Measurements from ENCODE around the gene BCL2L1. TPM values are rescaled to one million over a fixed set of nuclear protein-coding genes. Genes with fewer than 3 reads are reported as not detected.

The BCL2L1 gene
- total and polyA plus RNA-seq, 9 donors = 27.5 to 48.2 (median 40.1) TPM

DNA sequence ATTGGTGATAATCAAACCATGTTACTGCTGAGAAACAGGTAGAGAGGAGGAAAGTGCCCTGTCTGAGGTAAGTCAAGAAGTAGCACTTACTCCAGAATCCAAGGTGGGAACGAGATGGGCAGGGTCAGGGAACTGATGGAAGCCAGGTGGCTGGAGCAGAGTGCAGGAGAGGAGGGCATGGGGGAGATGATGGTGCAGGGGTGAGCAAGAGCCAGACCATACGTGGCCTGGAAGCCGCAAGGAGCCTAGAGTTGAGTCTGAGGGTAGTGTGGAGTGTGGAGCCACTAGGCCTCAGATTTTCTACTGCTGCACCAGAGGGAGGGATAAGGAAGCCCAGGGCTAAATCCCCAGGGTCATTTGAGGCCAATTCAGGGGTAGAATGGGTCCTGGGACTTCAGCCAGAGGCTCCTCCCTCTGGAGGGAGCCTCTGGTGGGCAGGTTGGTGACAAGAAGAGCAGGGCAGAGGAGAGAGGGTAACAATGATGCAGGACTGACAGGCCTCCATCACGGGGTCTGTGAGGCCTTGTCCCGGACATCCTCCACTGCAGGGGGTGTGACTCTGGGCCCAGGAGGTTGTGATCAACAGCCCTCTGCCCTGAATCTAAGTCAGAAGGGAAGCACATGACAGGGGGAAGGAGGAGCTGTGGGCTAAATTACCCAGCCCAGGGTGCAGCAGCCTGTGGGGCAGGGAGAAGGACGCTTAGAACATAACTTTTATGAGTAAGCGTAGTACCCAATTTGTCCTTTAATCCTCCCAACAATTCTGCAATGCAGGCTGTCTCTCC is 56.2 kb downstream of the BCL2L1 start:
- DNase-seq = peak; percentile 63
- H3K27me3 ChIP-seq (ENCODE audit: control insufficient read depth, insufficient read depth, low read length) = no peaks in the 10 kb centered on the region
- H3K27ac ChIP-seq (ENCODE audit: low read length) = peak overlapping the region; percentile 9

DNA sequence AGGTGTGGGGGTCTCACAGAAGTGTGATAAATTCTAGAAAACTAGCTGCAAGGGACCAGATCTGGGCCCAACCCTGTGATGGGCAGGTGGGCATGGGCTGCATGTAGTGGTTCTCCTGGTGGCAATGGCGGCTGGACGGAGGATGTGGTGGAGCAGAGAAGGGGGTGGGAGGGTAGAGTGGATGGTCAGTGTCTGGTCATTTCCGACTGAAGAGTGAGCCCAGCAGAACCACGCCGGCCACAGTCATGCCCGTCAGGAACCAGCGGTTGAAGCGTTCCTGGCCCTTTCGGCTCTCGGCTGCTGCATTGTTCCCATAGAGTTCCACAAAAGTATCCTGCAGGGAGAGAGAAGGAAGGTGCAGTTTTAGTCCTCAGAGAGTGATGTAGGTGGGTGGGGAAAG is 56.9 kb downstream of the BCL2L1 start:
- H3K4me1 ChIP-seq (ENCODE audit: control insufficient read depth, insufficient read depth, low read length) = peaks cover 33% of the 10 kb centered on the region
- H3K36me3 ChIP-seq (ENCODE audit: control insufficient read depth, insufficient read depth, low read length) = peaks cover 38% of the 10 kb centered on the region
- H3K9me3 ChIP-seq (replicated peaks; ENCODE audit: control insufficient read depth, low read depth, low read length) = no peaks in the 10 kb centered on the region
- no peaks in the 10 kb centered on the region for H3K27me3 ChIP-seq (ENCODE audit: control insufficient read depth, insufficient read depth, low read length)
- H3K4me3 ChIP-seq (ENCODE audit: low read length) = no peak overlapping the region
- H3K27ac ChIP-seq (ENCODE audit: low read length) = no peak overlapping the region
- 95% methylated on average over 10 of the region's 10 CpGs for WGBS (ENCODE audit: insufficient coverage)
- DNase-seq = no peak

More for the DNA sequence above, 56.2 kb downstream of the BCL2L1 start:
- Histone ChIP-seq H3K36me3 (ENCODE audit: control insufficient read depth, insufficient read depth, low read length) (peaks cover 38% of the 10 kb centered on the region), H3K4me3 (ENCODE audit: low read length) (no peak overlapping the region), H3K9me3 (replicated peaks; ENCODE audit: control insufficient read depth, low read depth, low read length) (no peaks in the 10 kb centered on the region), H3K4me1 (ENCODE audit: control insufficient read depth, insufficient read depth, low read length) (peaks cover 37% of the 10 kb centered on the region)
- WGBS (ENCODE audit: insufficient coverage) = 61% methylated on average over 5 of the region's 7 CpGs

DNA sequence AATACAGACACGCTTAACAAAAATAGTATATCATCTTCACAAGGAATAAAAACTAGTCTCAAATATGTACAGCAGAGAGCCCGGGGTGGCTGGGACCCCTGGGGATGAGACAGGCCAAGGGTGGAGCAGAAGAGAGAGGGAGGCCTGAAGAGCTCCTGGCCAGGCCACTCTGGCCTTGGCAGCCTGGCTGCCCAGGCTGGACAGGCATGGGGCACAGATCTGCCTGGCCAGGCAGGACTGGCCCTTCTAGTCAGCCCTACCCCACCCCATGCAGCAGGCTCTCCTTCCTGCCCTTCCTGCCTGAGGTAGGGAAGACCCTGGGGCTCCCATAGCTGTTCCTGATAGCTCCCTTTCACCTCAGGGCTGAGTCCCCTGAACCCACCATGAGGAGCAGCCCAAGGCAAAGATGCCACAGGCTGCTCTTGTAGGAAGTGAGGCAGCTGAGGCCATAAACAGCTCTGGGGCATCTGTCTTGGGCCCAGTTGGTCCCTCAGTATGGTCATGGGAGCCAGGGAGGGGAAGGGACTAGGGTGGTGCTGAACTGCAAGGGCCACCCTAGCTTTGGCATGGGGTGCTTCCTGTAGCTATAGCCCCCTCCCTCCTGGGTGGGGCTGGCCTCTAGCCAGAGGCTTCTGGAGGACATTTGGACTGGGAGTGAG is 57.8 kb downstream of the BCL2L1 start:
- Histone ChIP-seq H3K36me3 (ENCODE audit: control insufficient read depth, insufficient read depth, low read length) (peaks cover 38% of the 10 kb centered on the region), H3K4me3 (ENCODE audit: low read length) (no peak overlapping the region), H3K27me3 (ENCODE audit: control insufficient read depth, insufficient read depth, low read length) (no peaks in the 10 kb centered on the region), H3K9me3 (replicated peaks; ENCODE audit: control insufficient read depth, low read depth, low read length) (no peaks in the 10 kb centered on the region), H3K4me1 (ENCODE audit: control insufficient read depth, insufficient read depth, low read length) (peaks cover 24% of the 10 kb centered on the region), H3K27ac (ENCODE audit: low read length) (no peak overlapping the region)
- WGBS (ENCODE audit: insufficient coverage) = 20% methylated on average over 1 of the region's 2 CpGs
- no peak for DNase-seq

DNA sequence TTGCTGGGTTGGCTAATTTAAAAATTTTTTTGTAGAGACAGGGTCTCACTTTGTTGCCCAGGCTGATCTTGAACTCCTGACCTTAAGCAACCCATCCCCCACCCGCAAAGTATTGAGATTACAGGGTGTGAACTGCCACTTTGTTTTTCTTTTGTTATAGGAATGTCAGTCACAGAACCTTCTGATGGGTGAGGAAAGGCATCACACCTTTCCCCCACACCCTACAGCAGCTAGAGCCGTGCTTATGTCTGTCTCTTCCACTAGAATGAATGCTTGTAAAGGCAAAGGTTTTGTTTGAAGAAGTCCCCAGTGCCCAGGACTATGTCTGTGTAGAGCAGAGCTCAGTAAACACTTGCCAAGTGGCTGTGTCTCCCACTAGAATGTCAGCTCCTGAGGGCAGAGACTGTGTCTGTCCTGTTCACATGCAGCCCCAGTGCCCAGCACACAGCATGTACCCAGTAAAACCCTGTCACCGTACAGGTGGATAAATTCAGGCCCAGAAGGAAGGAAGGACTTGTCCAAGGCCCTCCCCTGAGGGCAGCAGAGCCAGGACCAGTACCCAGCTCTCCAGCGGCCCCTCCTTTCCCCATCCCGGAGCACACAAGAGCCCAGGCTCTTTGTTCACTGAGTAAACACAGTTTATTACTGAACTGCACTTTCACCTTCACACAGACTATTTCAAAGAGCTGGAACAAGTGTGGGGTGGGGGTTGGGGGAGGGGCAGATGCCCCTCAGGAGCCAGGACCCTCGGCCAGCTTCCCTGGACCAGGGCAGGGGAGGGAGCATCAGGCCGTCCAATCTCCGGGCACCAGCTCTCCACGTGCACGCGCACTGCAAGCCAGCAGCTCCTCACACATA is 58.6 kb downstream of the BCL2L1 start:
- peaks cover 24% of the 10 kb centered on the region for H3K4me1 ChIP-seq (ENCODE audit: control insufficient read depth, insufficient read depth, low read length)
- peaks cover 38% of the 10 kb centered on the region for H3K36me3 ChIP-seq (ENCODE audit: control insufficient read depth, insufficient read depth, low read length)
- no peaks in the 10 kb centered on the region for H3K27me3 ChIP-seq (ENCODE audit: control insufficient read depth, insufficient read depth, low read length)
- no peak overlapping the region for H3K4me3 ChIP-seq (ENCODE audit: low read length)
- DNase-seq = no peak
- H3K9me3 ChIP-seq (replicated peaks; ENCODE audit: control insufficient read depth, low read depth, low read length) = no peaks in the 10 kb centered on the region
- 13% methylated on average over 1 of the region's 11 CpGs for WGBS (ENCODE audit: insufficient coverage)
- H3K27ac ChIP-seq (ENCODE audit: low read length) = no peak overlapping the region

DNA sequence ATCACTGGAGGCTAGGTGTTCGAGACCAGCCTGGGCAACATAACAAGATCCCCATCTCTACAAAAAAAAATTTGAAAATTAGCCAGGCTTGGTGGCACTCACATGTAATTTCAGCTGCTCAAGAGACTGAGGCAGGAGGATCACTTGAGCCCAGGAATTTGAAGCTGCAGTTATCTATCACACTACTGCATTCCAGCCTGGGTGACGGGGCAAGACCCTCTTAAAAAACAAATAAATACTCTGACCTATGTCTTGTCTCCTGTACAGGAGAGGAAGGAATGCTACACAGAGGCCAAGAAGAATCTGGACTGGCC is 59.2 kb downstream of the BCL2L1 start:
- no CpG with 5 or more reads among the region's 2 CpGs for WGBS (ENCODE audit: insufficient coverage)
- no peaks in the 10 kb centered on the region for H3K9me3 ChIP-seq (replicated peaks; ENCODE audit: control insufficient read depth, low read depth, low read length)
- no peak overlapping the region for H3K27ac ChIP-seq (ENCODE audit: low read length)
- peaks cover 38% of the 10 kb centered on the region for H3K36me3 ChIP-seq (ENCODE audit: control insufficient read depth, insufficient read depth, low read length)
- no peaks in the 10 kb centered on the region for H3K27me3 ChIP-seq (ENCODE audit: control insufficient read depth, insufficient read depth, low read length)
- H3K4me1 ChIP-seq (ENCODE audit: control insufficient read depth, insufficient read depth, low read length) = peaks cover 24% of the 10 kb centered on the region
- DNase-seq = no peak
- no peak overlapping the region for H3K4me3 ChIP-seq (ENCODE audit: low read length)

GRCh38 chr20:31662372-31662854 is 60.3 kb downstream of the BCL2L1 start:
- DNase-seq = no peak

DNA sequence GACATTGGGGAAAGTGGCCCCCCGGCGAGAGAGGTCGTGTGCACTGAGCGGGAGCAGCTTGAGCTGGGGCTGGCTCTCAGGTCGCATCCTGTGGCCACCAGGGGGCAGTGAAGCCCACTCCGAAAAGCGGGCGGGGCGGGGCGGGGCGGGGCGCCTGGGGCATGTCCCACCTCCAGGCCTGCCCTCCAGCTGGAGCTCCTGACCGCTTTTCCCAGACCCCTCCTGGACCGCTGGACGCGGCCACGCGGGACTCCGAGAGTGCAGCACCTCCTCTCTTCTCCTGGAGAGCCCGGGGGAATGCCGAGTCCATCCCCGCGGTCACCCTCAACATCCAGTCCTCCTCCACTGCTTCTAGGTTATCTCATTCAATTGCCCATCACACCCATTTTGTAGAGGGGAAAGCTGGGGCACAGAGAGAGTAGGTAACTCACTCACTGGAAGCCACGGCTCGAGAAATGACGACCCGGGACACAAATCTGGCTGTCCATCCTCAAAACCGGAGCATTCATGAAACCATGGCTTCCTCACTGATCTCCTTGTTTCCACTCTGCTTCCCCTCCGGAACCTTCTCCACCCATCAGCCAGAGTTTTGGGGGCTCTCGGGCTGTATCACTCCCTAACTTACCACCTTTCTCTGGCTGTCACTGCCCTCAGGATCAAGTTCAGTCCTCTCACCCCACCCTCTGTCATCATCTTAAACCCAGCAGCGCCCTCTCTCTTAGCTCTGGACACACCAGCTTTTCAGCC is 60.9 kb downstream of the BCL2L1 start:
- Histone ChIP-seq H3K36me3 (ENCODE audit: control insufficient read depth, insufficient read depth, low read length) (peaks cover 32% of the 10 kb centered on the region), H3K9me3 (replicated peaks; ENCODE audit: control insufficient read depth, low read depth, low read length) (no peaks in the 10 kb centered on the region), H3K4me1 (ENCODE audit: control insufficient read depth, insufficient read depth, low read length) (peaks cover 21% of the 10 kb centered on the region), H3K27ac (ENCODE audit: low read length) (peak overlapping the region; percentile 51), H3K4me3 (ENCODE audit: low read length) (peak overlapping the region; percentile 39), H3K27me3 (ENCODE audit: control insufficient read depth, insufficient read depth, low read length) (no peaks in the 10 kb centered on the region)
- peak; percentile 90 for DNase-seq
- 8% methylated on average over 20 of the region's 31 CpGs for WGBS (ENCODE audit: insufficient coverage)

More at GRCh38 chr20:31662372-31662854, 60.3 kb downstream of the BCL2L1 start:
- no peaks in the 10 kb centered on the region for H3K9me3 ChIP-seq (replicated peaks; ENCODE audit: control insufficient read depth, low read depth, low read length)
- no peak overlapping the region for H3K27ac ChIP-seq (ENCODE audit: low read length)
- H3K4me1 ChIP-seq (ENCODE audit: control insufficient read depth, insufficient read depth, low read length) = peaks cover 21% of the 10 kb centered on the region
- no peaks in the 10 kb centered on the region for H3K27me3 ChIP-seq (ENCODE audit: control insufficient read depth, insufficient read depth, low read length)
- WGBS (ENCODE audit: insufficient coverage) = 59% methylated on average over 6 of the region's 6 CpGs
- H3K4me3 ChIP-seq (ENCODE audit: low read length) = no peak overlapping the region
- H3K36me3 ChIP-seq (ENCODE audit: control insufficient read depth, insufficient read depth, low read length) = peaks cover 35% of the 10 kb centered on the region

- DNase-seq = no peak
- no peaks in the 10 kb centered on the region for H3K27me3 ChIP-seq (ENCODE audit: control insufficient read depth, insufficient read depth, low read length)
- H3K36me3 ChIP-seq (ENCODE audit: control insufficient read depth, insufficient read depth, low read length) = no peaks in the 10 kb centered on the region
- H3K27ac ChIP-seq (ENCODE audit: low read length) = no peak overlapping the region
- no peaks in the 10 kb centered on the region for H3K9me3 ChIP-seq (replicated peaks; ENCODE audit: control insufficient read depth, low read depth, low read length)
- no peak overlapping the region for H3K4me3 ChIP-seq (ENCODE audit: low read length)
- peaks cover 4% of the 10 kb centered on the region for H3K4me1 ChIP-seq (ENCODE audit: control insufficient read depth, insufficient read depth, low read length)
- whole genome bisulfite sequencing (ENCODE audit: insufficient coverage) = 62% methylated on average over 4 of the region's 5 CpGs
Observed at GRCh38 chr20:31654534-31654933, 68.1 kb downstream of the BCL2L1 start.

- DNase-seq = no peak
- H3K36me3 ChIP-seq (ENCODE audit: control insufficient read depth, insufficient read depth, low read length) = no peaks in the 10 kb centered on the region
- no peak overlapping the region for H3K4me3 ChIP-seq (ENCODE audit: low read length)
- H3K27ac ChIP-seq (ENCODE audit: low read length) = no peak overlapping the region
- H3K27me3 ChIP-seq (ENCODE audit: control insufficient read depth, insufficient read depth, low read length) = no peaks in the 10 kb centered on the region
- peaks cover 4% of the 10 kb centered on the region for H3K4me1 ChIP-seq (ENCODE audit: control insufficient read depth, insufficient read depth, low read length)
- H3K9me3 ChIP-seq (replicated peaks; ENCODE audit: control insufficient read depth, low read depth, low read length) = no peaks in the 10 kb centered on the region
- WGBS (ENCODE audit: insufficient coverage) = 17% methylated on average over 2 of the region's 5 CpGs
Observed at GRCh38 chr20:31653561-31653960, 69.1 kb downstream of the BCL2L1 start.
